CD4-positive, alpha-beta T cell treated with Interleukin-21 for 1 hour (primary cell): ENCODE measurements around the gene MARK3.
"Not testable (repeated sequence)": the region's sequence is repeated elsewhere in the genome, so short reads cannot be mapped to it uniquely, and the experiment has no call there.

Experiments used
- DNase-seq: peaks from one replicate; pipeline ENCODE4 v3.0.0-alpha.2; 2020

Gene MARK3

DNA sequence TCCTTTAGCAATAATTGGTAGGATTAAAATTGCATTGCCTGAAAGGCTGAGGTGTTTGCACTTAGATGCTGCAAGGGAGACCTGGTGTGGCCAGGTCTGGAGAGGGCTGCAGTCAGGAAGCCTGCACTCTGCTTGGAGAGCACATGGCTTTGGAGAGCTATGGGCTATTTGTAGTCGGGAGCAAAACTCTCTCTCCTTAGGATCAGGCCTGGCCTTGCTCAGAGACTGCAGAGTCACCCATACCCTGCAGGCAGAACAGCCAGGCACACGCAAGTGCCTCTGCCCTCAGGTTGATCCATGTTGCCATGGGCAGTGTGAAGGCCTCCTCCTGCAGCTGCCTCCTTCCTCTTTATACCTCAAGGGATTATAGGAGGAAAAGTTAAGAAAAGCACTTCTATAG lies 110.6 kb downstream of the MARK3 start:
- DNase-seq = no peak

DNA sequence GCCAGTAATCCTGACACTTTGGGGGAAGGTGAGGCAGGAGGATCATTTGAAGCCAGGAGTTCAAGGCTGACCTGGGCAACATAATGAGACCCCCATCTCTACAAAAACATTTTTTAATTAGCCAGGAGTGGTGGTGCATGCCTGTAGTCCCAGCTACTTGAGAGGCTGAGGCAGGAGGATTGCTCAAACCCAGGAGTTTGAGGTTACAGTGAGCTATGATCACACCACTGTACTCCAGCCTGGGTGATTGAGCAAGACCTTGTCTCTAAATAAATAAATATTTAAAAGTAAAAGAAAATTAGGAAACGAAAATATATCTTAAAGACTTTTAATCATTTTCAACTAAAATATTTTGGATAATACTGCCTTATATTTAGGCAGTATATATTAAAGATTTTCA lies 111.6 kb downstream of the MARK3 start:
- DNase-seq = no peak

DNA sequence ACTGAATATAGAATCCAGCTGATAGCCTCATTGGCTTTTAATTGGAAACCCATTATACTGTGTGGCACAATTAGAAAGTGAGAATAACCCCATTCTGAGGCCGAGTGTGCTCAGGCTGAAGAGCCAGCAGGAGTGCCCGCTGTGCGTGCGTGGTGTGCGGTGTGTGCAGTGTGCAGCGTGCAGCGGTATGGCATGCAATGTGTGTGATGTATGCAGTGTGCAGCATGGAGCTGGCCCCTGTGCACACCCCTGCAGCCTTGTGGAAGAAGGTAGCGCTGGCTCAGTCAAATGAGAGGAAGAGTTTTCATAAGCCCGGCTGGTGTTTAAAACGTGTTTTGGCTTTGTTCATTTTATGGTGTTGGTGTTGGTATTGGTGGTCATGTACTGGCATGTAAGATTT lies 114.5 kb downstream of the MARK3 start:
- DNase-seq = no peak

DNA sequence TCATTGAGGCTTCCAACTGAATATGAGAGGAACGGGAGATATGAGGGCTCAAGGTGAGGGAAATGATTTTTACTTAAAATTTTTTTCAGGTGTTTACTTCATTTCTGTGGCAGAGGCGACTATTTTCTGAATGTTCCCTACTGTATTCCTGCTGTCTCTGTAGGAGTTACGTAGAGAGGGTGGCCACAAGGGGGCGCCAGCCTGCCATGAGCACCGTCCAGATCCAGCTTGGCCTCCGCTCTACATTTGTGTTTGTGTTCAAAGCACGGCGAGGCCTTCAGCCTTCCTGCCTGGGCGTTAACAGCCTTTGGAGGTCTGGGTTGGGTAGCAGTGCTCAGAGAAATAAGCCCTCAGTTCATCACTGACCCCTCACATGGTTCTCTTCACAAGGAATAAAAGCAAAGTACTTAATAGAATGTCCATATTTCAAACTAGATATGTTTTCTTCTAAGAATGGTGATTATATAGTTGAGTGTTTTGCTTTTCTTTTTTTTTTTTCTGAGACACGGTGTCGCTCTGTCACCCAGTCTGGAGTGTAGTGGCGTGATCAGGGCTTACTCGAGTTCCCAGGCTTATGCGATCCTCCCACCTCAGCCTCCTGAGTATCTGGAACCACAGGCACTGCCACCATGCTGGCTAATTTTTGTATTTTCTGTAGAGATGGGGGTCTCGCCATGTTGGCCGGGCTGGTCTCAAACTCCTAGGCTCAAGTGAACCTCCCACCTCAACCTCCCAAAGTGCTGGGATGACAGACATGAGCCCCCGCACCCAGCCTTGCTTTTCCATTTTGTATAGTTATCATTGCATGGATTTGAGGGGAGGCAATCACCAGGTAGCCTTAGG lies 115.2 kb downstream of the MARK3 start:
- DNase-seq = peak; percentile 76

DNA sequence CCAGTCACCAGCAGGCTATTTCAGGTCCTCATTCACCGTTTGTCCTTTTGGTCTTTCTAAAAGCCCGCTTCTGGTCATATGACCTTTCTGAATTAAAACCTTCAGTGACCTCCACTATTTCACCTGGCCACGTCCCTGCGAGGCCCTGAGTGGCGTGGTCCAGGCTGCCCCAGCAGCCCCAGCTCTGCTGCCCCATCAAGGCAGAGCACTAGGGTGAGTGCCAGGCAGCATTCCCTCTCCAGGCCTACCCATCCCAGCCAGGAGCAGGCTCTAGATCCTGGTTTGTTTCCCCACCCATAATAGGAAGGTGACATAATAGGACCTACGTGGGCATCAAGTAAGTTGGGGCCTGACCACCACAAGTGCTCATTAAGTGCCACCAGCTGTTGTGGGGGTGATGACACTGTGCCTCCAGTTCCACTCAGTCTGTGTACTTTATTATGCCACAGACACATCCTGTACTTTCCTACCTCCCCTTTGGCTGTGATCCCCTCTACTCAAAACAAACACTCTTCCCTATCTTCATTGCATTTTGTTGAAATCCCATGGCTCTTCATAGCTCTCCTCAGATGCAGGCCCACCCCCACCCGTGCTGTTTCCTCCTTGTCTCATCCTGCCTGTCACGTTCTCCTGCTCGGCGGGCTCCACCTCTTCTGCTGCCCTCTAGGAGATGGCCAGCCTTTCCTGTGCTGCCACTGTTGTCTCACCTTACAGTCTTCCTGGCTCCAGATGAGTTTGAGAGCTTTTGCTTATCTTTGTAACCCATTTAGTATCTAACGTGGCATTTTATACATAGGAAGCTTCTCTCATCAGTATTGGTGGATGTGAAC lies 116.0 kb downstream of the MARK3 start:
- DNase-seq = no peak

DNA sequence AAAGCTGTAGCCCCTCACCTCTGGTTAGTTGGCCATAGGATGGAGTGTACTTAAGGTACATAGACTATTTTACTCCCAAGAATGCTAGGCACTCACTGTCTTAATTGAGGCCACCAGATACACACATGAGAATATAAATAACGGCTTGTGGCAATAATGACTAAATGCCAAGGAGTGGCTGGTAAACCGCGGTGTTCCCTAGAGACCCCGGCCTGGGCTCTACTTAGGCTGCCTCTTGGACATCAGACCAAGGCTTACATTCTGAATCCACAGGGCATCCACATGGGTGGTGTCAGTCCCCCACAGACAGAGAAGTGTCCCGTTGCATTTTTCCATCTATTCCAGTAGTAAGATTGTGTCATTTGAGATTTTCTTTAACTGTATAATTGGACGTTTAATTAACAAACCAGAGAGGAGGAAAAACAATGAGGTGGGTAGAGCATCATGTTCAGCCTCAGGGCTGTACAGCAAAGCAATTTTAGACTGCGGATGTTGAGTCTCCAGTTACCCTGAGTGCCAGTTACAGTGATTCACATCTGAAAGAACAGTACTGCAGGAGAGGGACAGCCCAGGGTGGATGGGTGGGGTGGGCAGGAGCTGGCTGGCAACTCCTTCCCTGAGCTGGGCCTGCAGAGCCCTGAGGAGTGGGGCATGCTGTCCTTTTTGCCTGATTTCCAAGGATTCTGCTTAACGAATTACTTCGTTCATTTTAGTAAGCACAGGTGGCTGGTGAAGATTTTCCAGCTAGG lies 116.9 kb downstream of the MARK3 start:
- DNase-seq = no peak

DNA sequence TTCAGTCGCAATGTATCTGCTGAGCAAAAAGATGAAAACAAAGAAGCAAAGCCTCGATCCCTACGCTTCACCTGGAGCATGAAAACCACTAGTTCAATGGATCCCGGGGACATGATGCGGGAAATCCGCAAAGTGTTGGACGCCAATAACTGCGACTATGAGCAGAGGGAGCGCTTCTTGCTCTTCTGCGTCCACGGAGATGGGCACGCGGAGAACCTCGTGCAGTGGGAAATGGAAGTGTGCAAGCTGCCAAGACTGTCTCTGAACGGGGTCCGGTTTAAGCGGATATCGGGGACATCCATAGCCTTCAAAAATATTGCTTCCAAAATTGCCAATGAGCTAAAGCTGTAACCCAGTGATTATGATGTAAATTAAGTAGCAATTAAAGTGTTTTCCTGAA lies 117.7 kb downstream of the MARK3 start:
- no peak for DNase-seq

DNA sequence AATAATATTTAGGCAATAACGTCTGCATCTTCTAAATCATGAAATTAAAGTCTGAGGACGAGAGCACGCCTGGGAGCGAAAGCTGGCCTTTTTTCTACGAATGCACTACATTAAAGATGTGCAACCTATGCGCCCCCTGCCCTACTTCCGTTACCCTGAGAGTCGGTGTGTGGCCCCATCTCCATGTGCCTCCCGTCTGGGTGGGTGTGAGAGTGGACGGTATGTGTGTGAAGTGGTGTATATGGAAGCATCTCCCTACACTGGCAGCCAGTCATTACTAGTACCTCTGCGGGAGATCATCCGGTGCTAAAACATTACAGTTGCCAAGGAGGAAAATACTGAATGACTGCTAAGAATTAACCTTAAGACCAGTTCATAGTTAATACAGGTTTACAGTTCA lies 118.1 kb downstream of the MARK3 start:
- DNase-seq = no peak

DNA sequence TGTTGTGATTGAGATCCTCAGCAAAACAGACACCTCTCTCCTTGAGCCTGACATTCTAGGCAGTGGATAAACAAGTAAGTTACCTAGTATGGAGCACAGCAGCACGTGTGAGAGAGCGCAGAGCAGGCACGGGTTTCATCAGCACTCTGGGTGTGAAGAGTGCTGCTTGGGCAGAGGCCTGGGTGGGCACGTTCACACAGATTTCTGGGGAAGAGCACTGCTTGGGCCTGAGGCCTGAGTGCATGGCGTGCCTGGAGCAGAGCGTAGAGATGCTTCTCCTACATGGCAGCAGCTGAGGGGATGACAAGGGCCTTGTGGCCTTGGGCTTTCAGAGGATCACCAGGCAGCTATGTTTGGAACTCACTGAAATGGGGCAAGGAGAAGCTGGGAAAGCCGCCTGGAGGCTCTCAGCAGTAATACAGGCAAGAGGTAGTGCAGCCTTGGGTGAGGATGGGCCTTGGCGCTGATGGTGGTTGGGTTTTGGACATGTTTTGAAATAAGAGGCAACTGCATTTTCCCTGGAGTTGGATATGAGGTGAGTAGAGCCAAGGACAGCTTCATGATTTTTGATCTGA lies 119.9 kb downstream of the MARK3 start:
- no peak for DNase-seq

DNA sequence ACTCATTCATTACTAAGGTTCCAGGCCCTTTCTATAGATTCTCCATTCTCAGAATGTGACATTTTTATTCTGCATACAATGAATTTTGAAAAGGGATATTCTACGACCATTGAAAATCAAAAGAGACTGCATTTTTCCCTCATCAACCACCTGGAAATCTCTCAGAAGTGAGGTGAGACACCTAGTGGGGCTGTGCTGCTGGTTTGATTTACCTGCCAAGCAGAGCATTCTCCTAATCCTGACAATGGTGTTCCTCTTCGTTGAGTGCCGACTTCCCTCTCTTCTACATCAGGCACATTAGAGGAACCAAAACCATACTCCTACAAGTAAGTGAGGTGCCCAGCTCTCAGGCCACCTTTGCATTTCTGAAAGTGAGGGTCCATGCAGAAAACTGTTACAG lies 122.5 kb downstream of the MARK3 start:
- no peak for DNase-seq

DNA sequence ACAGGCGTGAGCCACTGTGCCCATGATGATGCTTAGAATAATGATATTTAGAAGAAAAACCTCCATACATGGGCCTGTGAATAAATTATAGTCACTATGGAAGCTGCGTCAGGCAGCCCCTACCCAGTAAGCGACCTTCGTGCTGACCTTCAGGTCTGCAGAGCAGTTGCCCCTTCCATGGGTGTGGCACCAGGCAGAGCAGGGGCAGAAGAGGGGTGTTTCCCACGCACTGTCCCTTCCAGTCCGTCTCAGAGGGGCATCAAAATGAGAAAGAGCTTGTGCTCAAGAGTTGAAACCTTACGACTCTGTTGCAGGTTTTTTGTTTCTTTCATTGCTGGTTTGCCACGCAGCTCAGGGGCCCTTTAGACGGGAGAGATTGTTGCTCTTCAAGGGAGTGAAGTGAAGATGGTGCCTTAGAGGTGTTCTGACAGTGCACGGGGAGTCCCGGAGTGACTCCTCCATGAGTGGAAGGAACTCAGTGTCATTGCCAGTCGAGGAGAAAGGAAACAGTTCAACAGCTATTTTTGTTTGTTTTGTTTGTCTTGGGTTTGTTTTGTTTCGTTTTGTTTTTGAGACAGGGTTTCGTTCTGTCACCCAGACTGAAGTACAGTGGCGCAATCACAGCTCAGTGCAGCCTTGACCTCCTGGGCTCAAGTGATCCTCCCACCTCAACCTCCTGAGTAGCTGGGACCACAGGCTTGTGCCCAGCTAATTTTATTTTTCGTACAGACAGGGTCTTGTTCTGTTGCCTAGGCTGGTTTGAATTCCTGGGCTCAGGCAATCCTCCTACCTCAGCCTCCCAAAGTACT lies 123.5 kb downstream of the MARK3 start:
- DNase-seq = no peak

DNA sequence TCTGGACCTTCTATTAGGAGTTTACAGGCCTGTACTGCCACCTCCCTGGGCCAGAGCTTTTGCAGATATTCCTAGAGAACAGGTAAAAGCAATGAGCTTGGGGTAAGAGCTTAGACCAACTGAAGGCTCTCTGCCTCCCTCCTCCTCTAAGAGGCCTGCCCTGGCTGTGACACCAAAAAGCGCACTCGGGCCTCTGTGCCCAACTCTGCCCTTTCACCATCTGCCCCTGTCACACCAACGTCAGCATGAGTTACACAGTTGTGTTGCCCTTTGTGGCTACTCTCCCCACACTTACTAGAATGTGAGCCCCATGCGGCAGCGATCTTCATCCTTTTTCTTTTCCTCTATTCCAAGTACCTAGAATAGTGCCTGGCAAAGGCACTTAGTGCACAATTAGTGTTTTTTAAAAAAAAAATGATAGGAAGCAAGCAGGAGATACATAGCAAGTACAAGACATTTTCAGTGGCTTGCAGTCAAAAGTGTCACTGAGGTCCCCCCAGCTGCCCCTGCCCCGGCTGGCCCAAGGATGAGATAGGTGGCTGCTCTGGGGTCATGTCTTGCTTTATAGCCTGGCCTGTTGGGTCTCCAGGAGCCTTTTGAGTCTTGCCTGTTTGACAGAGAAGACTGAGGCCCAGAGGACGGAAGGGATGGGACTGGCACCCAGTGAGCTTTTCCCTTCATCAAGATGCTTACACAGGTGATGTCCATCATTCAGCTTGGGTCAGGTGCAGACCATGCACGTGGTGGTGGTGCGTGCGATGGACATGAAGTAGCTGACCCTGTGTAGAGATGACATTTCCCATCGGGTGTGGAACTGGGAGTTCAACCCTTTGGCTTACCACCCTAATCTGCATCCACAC lies 124.9 kb downstream of the MARK3 start:
- DNase-seq = no peak

DNA sequence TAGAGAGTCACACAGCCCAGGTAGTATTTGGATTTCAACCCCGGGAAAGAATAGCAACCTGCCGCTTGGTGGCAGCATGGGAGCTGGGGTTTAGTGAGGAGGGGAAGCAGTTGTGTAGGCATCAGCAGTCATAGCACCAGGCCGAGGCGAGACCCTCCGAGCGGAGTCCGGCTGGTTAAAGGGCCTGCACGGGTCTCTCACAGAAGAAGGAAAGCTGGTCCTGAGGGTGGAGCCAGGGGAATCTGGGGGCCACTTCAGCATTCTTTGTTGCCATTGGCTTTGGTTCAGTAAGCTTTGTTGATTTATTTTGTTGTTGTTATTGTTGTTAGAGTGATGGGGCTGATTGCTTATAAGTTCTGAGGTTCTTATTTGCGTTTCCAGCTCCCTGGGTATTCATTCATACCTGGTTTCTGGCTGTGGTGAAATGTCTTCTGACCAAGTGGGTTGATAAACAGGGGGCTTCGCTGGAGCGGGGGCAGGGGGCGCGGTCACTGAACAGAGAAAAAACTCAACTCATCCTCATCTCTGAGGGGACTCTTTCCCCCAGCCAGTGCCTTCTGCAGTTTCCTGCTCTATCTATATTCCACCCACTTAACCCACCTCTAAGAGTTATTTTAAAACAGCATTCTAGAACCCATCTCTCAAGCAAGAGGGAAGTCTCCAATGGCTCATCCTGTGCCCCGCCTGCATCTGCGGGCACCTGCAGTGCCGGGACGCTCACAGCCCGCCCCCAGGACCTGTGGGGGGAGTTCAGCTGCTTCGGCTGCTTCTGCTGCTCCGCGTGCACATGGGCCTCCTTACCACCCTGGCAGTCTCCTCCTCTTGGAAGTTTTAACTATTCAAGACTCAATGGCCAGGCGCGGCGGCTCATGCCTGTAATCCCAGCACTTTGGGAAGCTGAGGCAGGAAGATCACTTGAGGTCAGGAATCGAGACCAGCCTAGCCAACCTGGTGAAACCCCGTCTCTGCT lies 125.8 kb downstream of the MARK3 start:
- DNase-seq = no peak

DNA sequence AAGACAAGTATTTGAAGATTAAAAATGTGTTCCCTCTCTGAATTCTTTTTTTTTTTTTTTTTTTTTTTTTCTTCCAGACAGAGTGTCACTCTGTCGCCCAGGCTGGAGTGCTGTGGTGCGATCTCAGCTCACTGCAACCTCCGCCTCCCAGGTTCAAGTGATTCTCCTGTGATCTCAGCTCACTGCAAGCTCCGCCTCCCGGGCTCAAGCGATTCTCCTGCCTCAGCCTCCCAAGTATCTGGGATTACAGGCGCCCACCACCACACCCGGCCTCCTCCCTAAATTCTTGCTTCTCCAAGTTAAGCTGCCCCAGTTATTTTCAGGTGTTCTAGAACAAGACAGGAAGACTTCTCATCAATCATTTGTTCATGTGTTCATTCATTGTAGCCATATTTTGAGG lies 127.0 kb downstream of the MARK3 start:
- not testable (repeated sequence) for DNase-seq

DNA sequence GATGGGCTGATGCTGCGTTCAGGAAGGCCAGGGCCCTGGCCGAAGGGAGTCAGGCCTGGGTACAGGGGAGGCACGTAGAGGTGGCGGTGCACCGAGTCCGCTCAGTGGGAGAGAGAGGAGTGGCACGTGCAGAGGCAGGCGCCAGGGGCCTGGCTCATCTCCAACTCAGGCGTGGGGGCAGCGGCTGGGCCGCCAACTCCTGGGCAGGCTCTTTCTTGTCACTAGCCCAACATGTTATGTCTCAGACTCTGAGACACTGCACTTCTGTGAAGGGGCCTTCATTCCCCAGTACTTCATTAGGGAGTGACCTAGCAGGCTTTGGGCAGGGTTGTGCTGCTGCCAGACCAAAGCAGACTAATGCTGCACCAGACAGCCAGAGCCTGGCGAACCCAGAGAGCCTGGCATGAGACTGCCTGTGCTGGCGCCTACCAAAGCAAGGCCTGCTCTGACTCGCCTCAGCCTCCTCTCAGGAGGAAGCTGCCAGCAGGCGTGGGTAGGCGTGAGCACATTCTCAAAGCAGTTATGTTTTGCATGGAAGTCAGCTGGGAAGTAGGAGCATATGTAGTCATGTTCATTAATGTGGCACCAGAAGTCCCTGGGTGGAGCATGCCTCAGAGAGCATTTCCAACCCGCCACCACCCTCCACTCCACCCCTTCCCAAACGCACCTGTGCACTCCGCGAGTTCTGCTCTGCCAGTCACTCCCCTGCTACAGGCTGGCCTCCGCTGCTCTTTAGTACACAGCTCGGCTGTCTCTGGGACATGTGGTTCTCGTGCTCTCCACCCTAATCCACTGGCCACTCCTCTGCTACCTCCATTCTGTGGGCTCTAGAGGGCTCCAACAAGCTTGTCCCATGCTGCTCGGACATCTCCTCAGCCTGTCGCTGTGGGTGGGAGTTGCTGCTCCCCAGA lies 127.7 kb downstream of the MARK3 start:
- no peak for DNase-seq

DNA sequence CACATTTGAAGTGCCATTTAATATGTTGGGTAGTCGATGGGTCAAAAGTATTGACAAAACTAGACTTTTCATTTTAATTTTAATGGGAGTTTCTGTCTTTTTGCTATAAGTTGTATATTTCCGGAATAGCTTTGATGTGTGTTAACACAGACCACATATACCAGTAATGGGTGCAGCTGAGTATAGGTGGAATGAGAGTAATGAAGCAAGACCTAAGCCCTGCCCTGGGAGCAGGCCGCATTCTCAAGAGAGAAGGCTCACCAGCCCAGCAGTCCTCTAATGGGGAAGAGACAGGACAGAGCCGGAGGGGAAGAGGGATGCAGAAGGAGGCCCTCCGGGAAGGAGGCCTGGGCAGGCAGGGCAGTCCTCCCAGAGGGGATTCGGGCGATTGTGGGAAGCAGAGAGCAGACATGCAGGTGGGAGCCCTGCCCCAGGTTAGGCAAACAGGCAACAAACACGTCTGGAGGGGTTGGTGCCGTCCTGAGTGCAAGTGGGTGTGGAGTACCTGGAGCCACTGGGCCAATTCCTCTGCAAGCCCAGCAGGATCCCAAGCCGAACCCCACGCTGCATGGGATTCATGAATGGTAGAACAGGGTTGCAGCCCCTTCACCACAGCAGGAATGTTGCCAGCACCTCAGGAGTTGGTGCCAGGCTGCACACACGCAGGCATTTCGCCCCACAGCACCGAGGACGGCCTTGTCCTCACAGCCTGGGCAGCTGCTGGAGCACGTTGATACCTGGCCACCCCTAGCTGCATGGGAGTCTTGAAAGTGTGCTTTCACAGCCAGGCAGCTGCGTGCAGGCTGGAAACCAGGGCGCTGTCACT lies 129.6 kb downstream of the MARK3 start:
- DNase-seq = no peak

DNA sequence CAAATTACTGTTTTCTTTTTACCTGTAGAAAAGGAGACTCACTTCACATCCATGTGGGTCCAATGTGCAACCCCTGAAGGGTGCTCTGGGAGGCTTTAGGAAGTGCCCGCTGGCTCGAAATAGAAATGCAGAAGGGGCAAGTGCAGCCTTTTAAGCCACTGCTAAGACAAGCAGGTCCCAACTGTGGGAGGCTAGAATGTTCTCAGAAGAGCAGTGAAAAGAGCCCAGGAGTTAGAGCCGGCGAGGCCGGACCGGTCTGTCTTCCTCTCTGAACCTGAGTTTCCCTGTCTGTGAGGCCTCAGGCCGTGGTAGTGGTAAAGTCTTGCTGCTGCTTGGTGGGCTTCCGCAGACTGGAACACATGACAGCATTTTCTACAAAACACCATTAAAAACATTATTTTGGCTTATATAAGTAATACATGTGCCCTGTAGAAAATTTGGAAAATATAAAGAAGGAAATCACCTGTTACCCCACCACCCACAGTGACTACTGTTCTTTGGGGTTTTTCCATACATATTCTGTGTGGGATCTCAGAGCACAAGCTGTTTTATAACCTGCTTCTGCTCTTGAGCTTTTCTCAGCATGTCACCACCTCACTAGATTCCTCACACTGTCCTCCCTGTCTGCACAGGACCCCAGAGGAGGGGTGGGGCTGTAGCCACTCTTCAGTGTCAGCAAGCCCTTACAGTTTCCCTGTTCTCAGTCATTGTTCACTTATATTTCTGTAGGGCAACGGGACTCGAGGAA lies 131.4 kb downstream of the MARK3 start:
- DNase-seq = no peak
